NCI-H2107 treated with DMSO at 0.1 percent for 48 hours (cell line): ENCODE measurements around the gene HELZ2.
"Not testable (repeated sequence)": the region's sequence is repeated elsewhere in the genome, so short reads cannot be mapped to it uniquely, and the experiment has no call there.

ENCODE experiments used
- DNase-seq: peaks from one replicate; lab custom pipeline; 2025; ENCODE audit not compliant: unreplicated experiment; lab: John Stamatoyannopoulos, UW

Gene HELZ2

DNA sequence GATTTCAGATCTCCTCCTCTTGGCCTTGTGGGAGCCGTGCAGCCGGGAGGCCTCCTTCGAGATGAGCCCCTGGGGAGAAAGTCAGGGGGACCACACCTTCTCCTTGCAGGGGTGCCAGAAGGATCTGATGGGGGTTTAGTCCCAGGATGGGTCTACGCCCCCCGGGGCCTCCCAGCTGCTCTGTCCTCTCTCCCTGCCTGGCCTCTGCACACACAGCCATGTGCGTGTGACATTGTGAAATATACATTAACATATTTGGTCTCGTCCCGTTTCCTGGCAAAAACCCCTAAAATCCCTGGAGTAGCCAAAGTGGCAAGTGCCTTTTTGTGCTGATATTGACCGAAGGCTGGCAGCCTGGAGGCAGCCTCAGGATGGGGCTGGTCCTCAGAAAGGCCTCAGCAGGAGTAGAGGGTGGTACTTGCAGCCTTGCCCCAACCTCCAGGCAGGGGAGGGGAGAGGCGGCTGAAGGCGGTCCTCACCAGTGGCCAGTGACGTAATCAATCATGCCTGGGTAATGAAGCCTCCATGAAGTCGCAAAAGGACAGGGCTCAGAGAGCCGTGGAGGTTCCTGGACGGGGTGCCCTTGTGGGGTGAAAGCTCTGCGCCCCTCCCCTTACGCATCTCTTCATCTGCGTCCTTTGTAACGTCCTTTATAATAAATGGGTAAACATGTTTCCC is 5.1 kb upstream of the HELZ2 start:
- no peak for DNase-seq

DNA sequence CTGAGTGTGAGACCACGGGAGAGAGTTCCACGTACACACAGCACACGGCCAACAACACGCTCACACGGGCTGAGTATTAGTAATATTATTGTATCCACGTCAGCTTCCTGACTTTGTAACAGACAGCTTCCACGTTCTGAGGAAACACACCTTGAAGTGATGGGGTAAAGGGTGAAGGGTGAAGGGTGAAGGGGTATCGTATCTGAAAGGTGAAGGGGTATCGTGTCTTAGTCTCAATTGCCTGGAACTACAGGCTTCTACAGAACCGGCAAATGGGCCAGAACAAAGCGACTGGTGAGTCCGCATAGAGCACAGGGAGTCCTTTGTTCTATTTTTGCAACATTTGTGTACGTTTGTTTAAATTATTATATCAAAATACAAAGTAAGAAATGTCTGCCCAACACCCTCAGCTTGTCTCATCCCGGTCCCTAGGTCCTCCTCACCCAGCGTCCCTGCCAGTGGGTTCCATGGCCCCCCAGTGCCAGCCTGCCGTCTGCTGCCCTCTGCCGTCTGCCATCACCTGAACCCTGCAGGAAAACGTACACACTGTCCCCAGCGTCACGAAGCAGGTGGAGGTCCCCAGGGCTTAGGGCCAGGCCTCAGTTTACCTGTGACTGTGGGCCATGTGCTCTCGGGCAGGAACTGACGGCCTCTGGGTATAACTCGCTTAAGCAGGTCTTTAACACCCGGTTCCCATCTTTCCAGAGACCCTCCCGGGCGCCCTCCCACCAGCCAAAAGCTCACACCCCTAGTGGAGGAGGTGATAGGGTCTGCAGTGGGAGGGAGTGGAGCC is 4.4 kb upstream of the HELZ2 start:
- DNase-seq: no peak

DNA sequence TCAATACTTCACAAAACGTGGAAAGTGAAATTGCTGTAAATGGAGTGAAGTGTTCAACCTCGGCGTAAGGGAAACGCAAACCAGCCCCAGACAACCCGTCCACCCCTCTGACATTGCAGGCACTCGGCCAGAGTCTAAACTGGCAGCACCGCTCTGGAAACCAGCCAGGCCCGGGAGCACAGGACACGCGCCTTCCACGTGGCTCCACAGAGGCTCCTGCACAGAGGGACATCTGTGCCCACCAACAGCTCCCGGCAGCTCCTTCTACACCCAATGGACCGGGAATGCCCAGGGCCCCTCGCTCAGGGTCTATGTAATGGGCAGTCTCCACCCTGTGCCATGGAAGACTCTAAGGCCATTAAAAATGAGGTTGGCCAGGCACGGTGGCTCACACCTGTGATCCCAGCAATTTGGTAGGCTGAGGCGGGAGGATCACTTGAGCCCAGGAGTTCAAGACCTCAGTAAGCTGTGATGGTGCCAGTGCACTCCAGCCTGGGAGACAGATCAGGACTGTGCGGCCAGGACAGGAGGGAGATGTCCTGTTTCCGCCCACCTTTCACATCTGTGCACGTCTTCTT is 3.4 kb upstream of the HELZ2 start:
- DNase-seq: no peak

DNA sequence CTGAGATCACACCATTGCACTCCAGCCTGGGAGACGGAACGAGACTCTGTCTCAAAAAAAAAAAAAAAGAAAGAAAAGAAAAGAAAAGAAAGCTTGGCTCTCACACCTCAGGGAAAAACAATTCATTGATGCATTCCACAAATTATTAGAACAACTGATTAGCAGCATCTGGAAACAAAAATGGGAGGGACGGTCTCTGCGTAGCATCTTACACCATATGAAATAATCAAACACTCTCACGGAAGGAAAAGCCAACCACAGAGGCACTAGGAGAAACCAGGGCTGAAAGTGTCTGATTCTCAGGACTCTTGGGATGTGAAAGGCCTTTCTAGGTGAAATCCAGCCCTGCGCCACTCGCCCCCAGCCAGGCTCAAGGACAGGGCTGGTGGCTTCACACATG is 2.3 kb upstream of the HELZ2 start:
- no peak for DNase-seq

DNA sequence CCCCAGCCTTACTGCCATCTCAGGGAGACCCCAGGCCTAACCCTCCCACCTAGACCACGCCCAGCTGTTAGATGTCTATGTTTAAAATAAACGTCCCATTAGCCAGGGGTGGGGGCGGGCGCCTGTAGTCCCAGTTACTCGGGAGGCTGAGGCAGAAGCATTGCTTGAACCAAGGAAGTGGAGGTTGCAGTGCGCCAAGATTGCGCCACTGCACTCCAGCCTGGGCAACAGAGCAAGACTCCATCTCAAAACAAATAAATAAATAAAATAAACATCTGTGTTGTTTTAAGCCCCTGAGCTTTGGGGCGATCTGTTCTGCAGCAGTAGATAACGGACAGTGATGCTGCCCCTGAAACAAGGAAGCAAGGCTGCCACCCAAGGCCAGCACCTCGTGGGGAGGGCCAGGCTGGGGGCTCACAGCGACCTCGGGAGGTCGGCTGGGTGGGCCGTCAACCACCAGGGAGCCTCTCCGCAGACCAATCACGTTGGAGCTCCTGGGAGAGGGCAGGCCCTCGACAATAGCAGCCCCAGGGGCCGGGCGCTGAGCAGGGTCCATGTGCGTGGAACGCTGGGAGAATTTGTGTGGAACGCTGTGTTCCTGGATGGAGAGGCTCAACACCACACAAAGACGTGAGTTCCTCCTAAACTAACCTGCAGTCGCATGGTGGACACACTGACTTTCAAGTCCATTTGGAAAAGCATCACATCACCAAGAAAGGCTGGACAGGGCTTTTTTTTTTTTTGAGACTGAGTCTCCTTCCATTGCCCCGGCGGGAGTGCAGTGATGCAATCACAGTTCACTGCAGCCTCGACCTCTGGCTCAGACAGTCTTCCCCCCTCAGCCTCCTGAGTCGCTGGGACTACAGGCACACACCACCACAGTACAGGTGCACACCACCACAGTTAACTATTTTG is 1.0 kb upstream of the HELZ2 start:
- DNase-seq: no peak

DNA sequence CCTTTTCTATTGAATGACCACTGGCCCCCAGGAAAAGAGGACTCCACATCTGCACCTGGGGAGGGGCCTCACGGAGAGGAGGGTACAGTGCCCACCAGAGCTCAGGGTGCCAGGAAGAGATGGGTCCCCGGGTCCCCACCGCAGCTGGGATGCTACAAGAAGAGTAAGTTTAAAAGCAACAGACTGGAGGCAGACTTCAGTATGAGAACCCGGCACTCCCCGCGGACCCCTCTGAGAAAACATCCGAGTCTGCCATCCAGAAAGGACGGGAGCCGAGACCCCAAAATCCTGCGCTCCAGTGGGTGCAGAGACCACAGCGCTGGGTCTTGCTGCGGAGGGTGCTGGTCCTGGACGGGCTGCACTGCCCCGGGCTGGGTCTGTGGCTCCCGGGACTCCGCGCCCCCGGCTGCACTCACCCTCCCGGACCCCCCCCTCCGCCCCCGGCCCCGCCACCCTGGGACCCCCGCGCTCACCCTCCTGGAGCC is 350 bp downstream of the HELZ2 start:
- no peak for DNase-seq

DNA sequence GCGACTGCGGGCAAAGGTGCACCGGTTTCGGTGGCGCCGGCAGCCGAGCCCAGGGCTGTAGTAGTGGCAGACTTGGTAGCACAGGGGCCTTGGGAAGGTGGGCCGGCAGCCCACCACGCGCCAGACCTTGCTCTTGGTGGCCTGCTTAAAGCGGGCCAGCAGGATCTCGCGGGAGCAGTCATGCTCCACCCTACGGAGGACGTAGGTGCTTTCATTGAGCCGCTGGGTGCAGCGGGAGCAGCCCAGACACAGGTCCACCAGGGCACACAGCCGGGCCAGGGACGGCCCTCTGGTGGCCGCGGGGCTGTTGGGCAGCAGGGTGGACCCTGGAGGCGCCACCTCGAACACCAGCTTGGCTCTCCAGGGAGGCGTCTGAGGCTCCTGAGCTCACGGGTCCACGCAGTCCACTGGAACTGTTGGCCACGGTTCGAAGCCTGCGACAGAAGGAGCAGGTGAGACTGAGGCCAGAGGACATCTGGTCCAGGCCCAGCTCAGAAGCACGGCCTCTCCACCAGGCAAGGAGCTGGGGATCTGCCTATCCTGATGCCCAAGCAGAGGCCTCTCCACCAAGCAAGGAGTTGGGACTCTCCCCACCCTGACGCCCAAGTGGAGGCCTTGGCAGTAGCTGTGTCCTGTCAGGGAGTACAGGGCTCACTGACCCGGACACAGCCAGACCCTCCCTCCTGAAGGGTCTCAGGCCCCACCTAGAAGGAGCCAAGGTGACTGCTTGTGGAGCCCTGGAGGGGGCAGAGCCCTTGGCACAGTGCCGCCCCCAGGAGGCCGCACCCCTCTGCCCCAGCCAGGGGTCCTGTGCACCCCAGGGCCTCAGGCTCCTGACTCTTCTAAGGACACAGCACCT is 1.0 kb downstream of the HELZ2 start:
- no peak for DNase-seq

DNA sequence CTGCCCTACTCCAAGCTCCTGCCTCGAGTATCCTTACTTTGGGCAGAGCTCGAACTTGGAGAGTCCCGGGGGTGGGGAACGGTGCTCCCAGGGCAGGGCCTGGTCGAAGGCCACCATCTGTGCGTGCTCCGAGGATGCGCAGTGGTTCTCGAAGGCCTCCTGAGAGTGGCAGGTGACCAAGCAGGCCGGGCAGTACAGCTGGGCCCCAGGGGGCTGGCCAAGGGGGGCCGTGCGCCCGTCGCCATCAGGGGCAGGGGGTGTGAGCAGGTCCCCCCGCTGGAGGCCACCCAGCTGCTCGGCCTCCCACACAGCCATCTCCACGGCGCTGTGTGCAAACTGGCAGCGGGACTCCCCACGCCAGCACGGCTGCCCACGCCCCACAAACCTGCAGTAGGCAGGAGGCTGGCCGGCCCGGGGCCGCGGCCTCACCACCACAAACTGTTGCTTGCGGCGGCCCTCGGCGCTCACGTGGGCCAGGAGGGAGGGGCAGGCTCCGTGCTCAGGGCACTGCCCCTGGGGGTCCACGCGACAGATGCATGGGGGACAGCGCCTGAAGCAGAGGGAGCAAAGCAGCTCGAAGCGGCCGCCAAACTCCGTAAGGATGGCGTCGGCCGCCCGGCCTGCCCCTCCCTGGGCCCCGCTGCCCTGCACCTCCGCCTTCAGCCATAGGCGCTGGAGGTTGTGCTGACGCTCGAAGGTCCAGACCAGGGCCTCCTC is 1.8 kb downstream of the HELZ2 start:
- no peak for DNase-seq

DNA sequence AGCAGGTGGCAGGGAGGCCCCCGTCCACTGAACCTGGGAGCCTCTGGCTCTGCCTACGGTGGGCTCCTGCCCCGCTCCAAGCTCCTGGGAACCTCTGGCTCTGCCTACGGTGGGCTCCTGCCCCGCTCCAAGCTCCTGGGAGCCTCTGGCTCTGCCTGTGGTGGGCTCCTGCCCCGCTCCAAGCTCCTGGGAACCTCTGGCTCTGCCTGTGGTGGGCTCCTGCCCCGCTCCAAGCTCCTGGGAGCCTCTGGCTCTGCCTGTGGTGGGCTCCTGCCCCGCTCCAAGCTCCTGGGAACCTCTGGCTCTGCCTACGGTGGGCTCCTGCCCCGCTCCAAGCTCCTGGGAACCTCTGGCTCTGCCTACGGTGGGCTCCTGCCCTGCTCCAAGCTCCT is 3.0 kb downstream of the HELZ2 start:
- not testable (repeated sequence) for DNase-seq

DNA sequence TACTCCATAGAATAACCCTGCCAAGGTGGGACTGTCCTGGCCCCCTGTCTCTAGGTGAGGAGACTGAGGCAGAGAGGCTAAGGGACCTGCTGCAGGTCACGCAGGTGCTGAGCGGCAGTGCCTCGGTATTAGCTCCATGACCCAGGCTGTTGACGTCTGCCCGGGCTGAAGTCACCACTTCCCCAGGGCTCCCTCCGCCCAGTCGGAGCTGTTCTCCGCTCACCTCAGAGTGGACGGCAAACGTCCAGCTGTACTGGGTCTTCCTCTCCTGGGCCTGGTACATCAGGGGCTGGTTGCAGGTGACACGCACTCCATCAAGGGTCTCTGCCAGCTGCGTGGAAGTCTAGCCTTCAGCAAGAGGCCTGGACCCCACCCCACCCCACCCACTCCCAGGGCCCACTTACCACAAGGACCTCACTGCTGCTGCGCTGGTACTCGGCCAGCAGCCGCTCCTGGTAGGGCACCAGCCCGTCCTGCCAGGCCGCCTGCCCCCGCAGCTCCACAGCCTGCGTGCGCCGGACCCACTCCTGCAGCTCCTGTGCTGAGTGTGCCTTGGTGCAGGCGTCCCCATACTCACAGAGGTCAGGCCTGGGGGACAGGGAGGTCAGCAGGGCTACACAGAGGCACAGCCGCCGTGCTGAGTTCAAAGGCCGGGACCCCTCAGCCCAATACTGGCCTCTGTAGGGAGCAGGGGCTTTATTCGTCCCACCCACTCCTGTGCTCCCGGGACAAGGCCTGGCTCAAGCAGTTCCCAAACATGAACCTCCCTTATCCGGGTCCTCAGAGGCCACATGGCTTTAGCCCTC is 3.6 kb downstream of the HELZ2 start:
- DNase-seq: no peak

DNA sequence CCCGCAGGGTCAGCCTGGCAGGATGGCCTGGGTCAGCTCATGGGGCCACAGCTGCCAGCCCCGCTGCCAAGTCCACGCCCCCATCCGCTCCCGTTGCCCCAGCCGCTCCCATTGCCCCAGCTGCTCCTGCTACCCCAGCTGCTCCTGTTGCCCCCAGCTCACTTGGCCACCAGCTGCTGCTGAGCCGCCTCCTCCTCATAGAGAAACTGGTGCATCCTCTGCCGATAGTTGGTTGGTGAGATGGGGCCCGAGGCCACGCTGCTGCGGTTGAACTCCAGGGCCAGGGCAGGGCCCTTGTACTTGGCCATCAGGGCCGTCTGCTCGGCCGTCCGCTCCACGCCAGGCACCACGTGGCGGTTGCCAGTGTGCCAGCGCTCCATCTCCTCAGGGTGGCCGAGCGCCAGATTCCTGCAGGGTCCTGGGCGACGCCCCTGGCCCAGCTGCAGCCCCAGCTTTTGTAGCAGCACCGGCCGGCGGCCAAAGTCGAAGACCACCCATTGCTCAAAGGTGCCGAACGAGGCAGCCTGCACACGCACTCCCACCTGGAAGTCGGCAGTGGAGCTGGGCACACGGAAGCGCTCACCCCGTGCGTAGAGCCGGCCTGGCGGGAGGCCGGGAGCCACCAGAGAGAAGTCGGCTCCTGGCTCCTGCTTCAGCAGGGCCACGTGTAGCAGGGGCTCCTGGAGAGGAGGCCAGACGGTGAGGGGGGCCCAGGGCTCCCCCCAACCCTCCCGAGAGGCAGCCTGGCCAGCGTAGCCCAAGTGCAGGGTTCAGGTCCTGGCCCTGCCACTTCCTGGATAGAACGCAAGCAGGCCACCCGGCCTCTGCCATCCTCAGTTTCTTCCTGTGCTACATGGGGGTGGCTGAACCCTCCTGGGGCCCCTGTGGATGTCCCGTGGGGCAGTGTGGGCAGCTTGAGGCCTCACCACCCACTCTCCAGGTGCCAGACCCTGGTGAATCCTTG is 4.8 kb downstream of the HELZ2 start:
- DNase-seq: no peak

DNA sequence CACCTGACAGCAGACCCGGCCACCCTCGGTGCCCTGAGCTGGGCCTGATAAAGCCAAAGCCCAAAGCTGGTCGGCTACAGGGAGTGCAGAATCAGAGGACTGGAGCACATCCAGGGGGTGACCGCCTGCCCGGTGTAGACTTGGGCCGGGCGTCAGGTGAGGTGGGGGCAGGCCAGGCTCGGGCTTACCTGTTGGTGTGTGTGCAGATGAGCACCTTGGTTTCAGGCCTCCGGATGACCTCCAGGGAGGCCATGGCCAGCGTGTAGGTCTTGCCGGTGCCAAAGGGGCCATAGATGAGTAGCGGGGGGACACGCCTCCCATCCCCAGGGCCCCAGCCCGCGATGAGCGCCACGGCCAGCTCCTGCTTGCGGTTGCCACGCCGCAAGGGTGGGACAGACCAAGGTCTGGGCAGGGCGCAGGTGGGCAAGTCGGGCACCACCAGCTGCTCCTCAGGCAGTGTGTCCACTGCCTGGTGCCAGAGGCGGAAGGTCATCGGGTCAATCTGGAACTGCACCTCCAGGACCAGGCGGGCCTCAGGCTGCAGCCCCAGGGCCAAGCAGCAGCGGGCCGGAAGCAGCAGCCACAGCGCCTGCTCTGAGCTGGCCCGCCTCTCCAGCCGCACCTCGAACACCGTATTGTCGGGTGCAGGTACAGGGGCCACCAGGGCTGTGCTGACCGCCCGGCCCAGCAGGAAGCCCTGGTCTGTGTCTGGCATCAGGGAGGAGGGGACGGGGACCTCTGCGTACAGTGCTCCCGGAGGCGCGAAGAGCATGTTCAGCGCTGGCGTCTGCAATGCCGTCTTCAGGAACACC is 5.7 kb downstream of the HELZ2 start:
- no peak for DNase-seq

DNA sequence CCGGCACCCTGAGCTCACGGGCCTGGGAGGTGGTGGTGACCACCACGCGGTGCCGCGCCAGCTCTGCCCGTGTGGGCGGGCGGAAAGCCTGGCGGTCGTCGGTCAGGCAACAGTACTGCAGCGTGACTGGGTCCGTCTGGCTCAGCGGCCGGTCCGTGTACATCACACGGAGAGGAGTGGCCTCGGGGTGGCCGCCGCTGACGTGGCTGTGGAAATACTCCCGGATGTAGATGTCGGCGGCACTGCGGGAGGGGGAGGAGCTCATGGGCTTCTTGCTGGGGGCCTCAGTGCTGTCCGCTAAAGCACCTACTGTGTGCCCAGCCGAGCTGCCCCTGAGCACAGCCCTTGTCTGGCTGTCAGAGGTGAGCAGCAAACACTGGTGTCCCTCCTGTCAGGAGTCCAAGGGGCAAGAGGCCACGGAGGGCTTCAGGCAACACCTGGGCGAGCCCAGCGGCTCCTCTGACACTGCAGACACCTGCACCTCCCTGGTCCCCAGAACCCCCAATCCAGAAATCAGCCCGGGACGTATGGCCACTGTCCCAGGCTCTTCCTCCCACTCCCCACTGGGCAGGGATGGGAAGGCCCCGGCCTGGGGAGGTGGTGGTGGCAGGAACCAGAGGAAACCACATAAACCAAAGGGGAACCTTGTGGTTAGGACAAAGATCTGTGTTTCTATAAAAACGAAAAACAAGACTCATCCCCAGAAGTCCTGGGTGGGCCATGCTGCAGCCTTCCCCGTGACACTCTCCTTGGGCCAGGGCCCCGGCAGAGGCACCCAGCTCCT is 6.5 kb downstream of the HELZ2 start:
- no peak for DNase-seq

DNA sequence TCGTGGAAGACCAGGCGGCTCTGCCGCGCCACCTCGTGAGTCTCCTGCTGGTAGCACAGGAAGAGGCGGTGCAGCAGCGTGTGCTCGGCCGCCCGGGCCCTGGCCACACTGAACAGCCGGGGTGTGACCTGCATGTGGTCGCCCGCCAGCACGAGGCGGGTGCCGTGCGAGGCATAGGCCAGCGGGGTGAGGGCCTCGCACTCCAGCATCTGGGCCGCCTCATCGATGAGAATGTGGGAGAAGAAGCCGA is 7.0 kb downstream of the HELZ2 start:
- no peak for DNase-seq

DNA sequence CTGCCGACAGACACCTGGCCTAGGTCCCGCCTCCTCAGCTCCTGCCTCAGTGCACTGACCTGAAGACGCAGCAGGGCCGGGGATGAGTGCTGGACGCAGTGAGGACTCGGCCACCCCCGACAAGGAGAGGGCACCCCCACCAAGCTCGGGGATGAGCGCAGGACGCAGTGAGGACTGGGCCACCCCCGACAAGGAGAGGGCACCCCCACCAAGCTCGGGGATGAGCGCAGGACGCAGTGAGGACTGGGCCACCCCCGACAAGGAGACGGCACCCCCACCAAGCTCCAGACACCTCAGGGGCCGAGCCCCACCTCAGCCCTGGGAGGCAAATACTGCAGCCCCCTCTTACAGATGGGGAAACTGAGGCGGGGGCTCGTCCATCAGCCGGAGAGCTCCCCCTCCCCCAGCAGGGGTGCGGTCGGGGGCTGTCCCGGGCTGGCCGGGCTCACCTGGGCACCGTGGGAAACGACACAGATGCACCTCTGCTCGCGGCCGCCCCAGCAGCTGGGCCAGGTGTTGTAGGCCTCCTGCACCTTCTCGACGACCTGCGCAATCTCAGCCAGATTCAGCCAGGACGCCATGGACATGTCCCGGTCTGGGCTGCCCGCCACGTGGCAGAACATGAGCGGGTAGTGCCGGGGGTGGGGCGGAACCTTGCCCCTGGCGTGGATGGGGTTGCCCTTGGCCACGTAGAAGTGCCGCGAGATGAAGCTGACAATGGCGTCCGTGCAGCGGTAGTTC is 7.5 kb downstream of the HELZ2 start:
- no peak for DNase-seq
